Measurements from ENCODE around the gene SLFN11. TPM values are rescaled to one million over a fixed set of nuclear protein-coding genes. Genes with fewer than 3 reads are reported as not detected.
"Not testable (repeated sequence)": the region's sequence is repeated elsewhere in the genome, so short reads cannot be mapped to it uniquely, and the experiment has no call there.

Gene SLFN11, protein sequence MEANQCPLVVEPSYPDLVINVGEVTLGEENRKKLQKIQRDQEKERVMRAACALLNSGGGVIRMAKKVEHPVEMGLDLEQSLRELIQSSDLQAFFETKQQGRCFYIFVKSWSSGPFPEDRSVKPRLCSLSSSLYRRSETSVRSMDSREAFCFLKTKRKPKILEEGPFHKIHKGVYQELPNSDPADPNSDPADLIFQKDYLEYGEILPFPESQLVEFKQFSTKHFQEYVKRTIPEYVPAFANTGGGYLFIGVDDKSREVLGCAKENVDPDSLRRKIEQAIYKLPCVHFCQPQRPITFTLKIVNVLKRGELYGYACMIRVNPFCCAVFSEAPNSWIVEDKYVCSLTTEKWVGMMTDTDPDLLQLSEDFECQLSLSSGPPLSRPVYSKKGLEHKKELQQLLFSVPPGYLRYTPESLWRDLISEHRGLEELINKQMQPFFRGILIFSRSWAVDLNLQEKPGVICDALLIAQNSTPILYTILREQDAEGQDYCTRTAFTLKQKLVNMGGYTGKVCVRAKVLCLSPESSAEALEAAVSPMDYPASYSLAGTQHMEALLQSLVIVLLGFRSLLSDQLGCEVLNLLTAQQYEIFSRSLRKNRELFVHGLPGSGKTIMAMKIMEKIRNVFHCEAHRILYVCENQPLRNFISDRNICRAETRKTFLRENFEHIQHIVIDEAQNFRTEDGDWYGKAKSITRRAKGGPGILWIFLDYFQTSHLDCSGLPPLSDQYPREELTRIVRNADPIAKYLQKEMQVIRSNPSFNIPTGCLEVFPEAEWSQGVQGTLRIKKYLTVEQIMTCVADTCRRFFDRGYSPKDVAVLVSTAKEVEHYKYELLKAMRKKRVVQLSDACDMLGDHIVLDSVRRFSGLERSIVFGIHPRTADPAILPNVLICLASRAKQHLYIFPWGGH
- total RNA-seq: 10 to 100 TPM in 1 of 4 donors, 1 to 10 TPM in 3; 3.6 to 73.4 (median 5.6) TPM

- TF ChIP-seq, protein P1, sequence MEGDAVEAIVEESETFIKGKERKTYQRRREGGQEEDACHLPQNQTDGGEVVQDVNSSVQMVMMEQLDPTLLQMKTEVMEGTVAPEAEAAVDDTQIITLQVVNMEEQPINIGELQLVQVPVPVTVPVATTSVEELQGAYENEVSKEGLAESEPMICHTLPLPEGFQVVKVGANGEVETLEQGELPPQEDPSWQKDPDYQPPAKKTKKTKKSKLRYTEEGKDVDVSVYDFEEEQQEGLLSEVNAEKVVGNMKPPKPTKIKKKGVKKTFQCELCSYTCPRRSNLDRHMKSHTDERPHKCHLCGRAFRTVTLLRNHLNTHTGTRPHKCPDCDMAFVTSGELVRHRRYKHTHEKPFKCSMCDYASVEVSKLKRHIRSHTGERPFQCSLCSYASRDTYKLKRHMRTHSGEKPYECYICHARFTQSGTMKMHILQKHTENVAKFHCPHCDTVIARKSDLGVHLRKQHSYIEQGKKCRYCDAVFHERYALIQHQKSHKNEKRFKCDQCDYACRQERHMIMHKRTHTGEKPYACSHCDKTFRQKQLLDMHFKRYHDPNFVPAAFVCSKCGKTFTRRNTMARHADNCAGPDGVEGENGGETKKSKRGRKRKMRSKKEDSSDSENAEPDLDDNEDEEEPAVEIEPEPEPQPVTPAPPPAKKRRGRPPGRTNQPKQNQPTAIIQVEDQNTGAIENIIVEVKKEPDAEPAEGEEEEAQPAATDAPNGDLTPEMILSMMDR (IDR thresholded peaks at IDR 0.05): no peak
- peak; percentile 72 to 87 for TF ChIP-seq POLR2A (IDR thresholded peaks at IDR 0.05)
- no peaks in the 10 kb centered on the region for H3K9me3 ChIP-seq
- peaks cover 0 to under 1% (median 0%) of the 10 kb centered on the region in 4 donors for H3K4me1 ChIP-seq
- H3K4me3 ChIP-seq: peak within 1 kb of the TSS; percentile 65 to 80 (median 68)
- no peaks in the 10 kb centered on the region for H3K36me3 ChIP-seq
- peak within 1 kb of the TSS; percentile 91 to 97 (median 96) for H3K27ac ChIP-seq
- no peaks in the 10 kb centered on the region for H3K27me3 ChIP-seq
- peak; percentile 66 to 94 (median 91) for DNase-seq
These were observed at the start of gene SLFN11 for GRCh38 chr17:35373534-35373983. TSS of gene SLFN11 (minus strand) at chr17:35373621. CDS start at chr17:35363807, 9,814 bp downstream.

DNA sequence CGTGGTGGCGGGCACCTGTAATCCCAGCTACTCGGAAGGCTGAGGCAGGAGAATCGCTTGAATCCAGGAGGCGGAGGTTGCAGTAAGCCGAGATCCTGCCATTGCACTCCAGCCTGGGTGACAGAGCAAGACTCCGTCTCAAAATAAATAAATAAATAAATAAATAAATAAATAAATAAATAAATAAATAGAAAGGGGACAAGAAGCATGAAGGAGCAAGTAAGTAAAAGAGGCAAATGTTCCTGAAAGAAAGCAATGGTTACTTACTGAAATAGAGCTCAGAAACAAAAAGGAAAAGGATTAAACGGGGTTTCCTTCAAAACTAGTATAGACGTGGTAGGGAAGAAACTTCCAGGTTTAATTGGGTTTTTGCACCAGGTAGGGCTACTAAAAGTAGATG lies 47.6 kb upstream of the SLFN11 start:
- not testable (repeated sequence) for H3K27ac ChIP-seq, H3K4me1 ChIP-seq, H3K9me3 ChIP-seq, H3K4me3 ChIP-seq, H3K27me3 ChIP-seq, DNase-seq, H3K36me3 ChIP-seq

DNA sequence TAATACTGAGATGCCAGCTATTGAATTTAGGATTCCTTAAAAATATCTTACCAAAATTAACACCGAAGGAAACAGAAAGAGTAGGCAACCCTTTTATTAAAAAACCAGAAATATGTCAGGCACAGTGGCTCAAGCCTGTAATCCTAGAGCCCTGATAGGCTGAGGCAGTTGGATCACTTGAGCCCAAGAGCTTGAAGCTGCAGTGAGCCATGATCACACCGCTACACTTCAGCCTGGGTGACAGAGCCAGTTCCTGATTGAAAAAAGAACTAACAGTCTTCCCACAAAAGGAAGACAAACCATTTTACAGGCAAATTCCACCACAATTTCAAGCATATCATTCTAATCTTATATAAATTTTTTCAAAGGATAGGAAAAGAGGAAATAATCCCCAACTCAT lies 43.2 kb upstream of the SLFN11 start:
- Histone ChIP-seq H3K9me3 (peaks cover 0 to 2% (median 0%) of the 10 kb centered on the region in 4 donors), H3K36me3 (peaks cover 0 to 4% (median 0%) of the 10 kb centered on the region in 3 donors), H3K27ac (no peak overlapping the region), H3K27me3 (no peaks in the 10 kb centered on the region), H3K4me3 (no peak overlapping the region), H3K4me1 (no peaks in the 10 kb centered on the region)
- TF ChIP-seq, protein P1 (IDR thresholded peaks at IDR 0.05): no peak
- no peak for TF ChIP-seq POLR2A (IDR thresholded peaks at IDR 0.05)
- no peak for DNase-seq

DNA sequence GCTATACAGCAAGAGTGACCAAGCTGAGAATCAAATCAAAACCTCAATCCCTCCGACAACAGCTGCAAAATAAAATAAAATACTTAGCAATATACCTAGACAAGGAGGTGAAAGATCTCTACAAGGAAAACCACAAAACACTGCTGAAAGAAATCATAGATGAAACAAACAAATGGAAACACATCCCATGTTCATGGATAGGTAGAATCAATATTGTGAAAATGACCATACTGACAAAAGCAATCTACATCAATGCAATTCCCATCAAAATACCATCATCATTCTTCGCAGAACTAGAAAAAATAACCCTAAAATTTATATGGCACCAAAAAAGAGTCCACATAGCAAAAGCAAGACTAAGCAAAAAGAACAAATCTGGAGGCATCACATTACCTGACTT lies 41.3 kb upstream of the SLFN11 start:
- not testable (repeated sequence) for H3K4me3 ChIP-seq, H3K4me1 ChIP-seq, H3K9me3 ChIP-seq, H3K36me3 ChIP-seq, H3K27me3 ChIP-seq, DNase-seq, H3K27ac ChIP-seq

DNA sequence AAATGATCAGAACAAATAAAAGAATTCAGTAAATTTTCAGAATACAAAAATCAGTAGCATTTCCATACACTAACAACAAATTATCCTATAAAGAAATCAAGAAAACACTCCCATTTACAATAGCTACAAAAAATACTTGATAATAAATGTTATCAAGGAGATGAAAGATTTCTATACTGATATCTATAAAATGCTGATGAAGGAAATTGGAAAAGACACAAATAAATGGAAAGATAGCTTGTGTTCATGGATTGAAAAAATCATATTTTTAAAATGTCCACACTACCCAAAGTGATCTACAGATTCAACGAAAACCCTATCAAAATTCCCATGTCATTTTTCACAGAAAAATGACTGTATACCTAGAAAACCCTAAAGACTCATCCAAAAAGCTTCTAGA lies 40.8 kb upstream of the SLFN11 start:
- Histone ChIP-seq H3K4me3 (no peak overlapping the region), H3K4me1 (no peaks in the 10 kb centered on the region), H3K27ac (no peak overlapping the region), H3K27me3 (no peaks in the 10 kb centered on the region), H3K9me3 (peaks cover 0 to 2% (median 0%) of the 10 kb centered on the region in 4 donors), H3K36me3 (peaks cover 0 to 7% (median 0%) of the 10 kb centered on the region in 3 donors)
- DNase-seq: no peak
- TF ChIP-seq, protein P1 (IDR thresholded peaks at IDR 0.05): no peak
- TF ChIP-seq POLR2A (IDR thresholded peaks at IDR 0.05): no peak

- Histone ChIP-seq H3K36me3 (peaks cover 0 to 7% (median 0%) of the 10 kb centered on the region in 3 donors), H3K4me3 (no peak overlapping the region)
These were observed 34.1 kb upstream of the SLFN11 start for GRCh38 chr17:35407531-35407930.

More at GRCh38 chr17:35407531-35407930, 34.1 kb upstream of the SLFN11 start:
- Histone ChIP-seq H3K9me3 (no peaks in the 10 kb centered on the region), H3K27ac (no peak overlapping the region), H3K27me3 (no peaks in the 10 kb centered on the region), H3K4me1 (no peaks in the 10 kb centered on the region)
- TF ChIP-seq, protein P1 (IDR thresholded peaks at IDR 0.05): no peak
- no peak for TF ChIP-seq POLR2A (IDR thresholded peaks at IDR 0.05)
- no peak for DNase-seq

Data from Peyer's patch (tissue), 4 donors.